Left lung (tissue), 10 donors: ENCODE data around the gene CASKIN2. TPM values are rescaled to one million over a fixed set of nuclear protein-coding genes. Genes with fewer than 3 reads are reported as not detected.

Source experiments
- ATAC-seq: fragments of 200-7000 bp; cut with Tn5 transposase; one replicate; pipeline ENCODE4 v1.9.1; 2020; ENCODE audit warnings: moderate library complexity
- DNase-seq, 4 donors: peaks; one replicate each; pipeline ENCODE4 v3.0.0-alpha.2; 2013 to 2020
- H3K27ac ChIP-seq, 2 donors: fragments of 200-600 bp; sonication (generic) in 1 of 2; one replicate each; pipeline versions ENCODE4 v1.5.0 to v1.8.0; 2020 to 2021
- H3K27me3 ChIP-seq, 2 donors: fragments of 200-600 bp; sonication (generic) in 1 of 2; one replicate each; pipeline versions ENCODE4 v1.5.0 to v1.8.0; 2020 to 2021
- H3K36me3 ChIP-seq, 2 donors: fragments of 200-600 bp; sonication (generic) in 1 of 2; one replicate each; pipeline versions ENCODE4 v1.5.0 to v1.8.0; 2020 to 2021
- H3K4me1 ChIP-seq, 2 donors: fragments of 200-600 bp; one replicate each; pipeline ENCODE4 v1.8.0; 2021
- H3K4me3 ChIP-seq, 2 donors: fragments of 200-600 bp; sonication (generic) in 1 of 2; one replicate each; pipeline versions ENCODE4 v1.5.0 to v1.8.0; 2020 to 2021; ENCODE audit warnings: mild to moderate bottlenecking in 1 of 2
- H3K9me3 ChIP-seq, 2 donors: fragments of 200-600 bp; sonication (generic) in 1 of 2; one replicate each; pipeline versions ENCODE4 v1.5.0 to v1.8.0; 2020 to 2021
- CTCF ChIP-seq, 2 donors: fragments of 200-600 bp; sonication (generic) in 1 of 2; IDR thresholded peaks; one replicate each; pipeline versions ENCODE4 v1.5.0 to v1.8.0; 2021; ENCODE audit warnings: antibody characterized with exemption in 2 of 2
- intact Hi-C, 2 donors: fragments of 100-400 bp; cut with DNase I; formaldehyde crosslinking; loops; one replicate each; pipeline versions ENCODE4 v1.11.2 to v1.14.2; 2022
- polyA plus RNA-seq, 6 donors: library from polyadenylated mRNA; unstranded; fragments of 120-200 nt; gene quantifications; one replicate each; pipeline ENCODE4 v1.2.1, GENCODE V29; 2013; ENCODE audit not compliant: insufficient read length in 6 of 6
- total RNA-seq, 2 donors: library from RNA; stranded (reverse); fragmentation: NEBNext Ultra II Directional; extraction: Animal tissue kit (Norgen Biotek cat#: 25700); gene quantifications; one replicate each; pipeline ENCODE4 v1.2.1, GENCODE V29; 2021
- donor health status: DM: no; HTN: yes; CAD: no.
- donor health status: DM: no; HTN: no; CAD: no.

Gene CASKIN2
- total and polyA plus RNA-seq, 8 donors: 17.9 to 74.4 (median 28.6) TPM

- Histone ChIP-seq H3K27me3 (peaks cover 0 to 15% of the 10 kb centered on the region in 2 donors), H3K9me3 (no peaks in the 10 kb centered on the region), H3K4me3 (peak within 1 kb of the TSS; percentile 50 to 73), H3K27ac (peak within 1 kb of the TSS; percentile 72 to 76), H3K4me1 (peaks cover 0 to 20% of the 10 kb centered on the region in 2 donors), H3K36me3 (peaks cover 0 to 16% of the 10 kb centered on the region in 2 donors)
- ATAC-seq: peak; percentile 92
- DNase-seq: peak; percentile 72 to 96 (median 86)
- intact Hi-C loops: loop anchor here (10.0 kb wide), 2 partner anchors 60 to 100 kb away; partner anchors contain the start of gene MYO15B (in 1 of the 2)
- TF ChIP-seq CTCF (IDR thresholded peaks at IDR 0.05): peak; percentile 35 to 36
Observed at GRCh38 chr17:75524970-75525805, 9.9 kb upstream of the CASKIN2 start, which contains the start of gene LLGL2. Gene LLGL2 (plus strand): TSS chr17:75525697. CDS start chr17:75543427, 17,730 bp downstream.

GRCh38 chr17:75524269-75524969 is 9.1 kb upstream of the CASKIN2 start:
- Histone ChIP-seq H3K4me1 (peaks cover 0 to 20% of the 10 kb centered on the region in 2 donors), H3K36me3 (peaks cover 0 to 22% of the 10 kb centered on the region in 2 donors), H3K9me3 (no peaks in the 10 kb centered on the region), H3K27me3 (peaks cover 0 to 15% of the 10 kb centered on the region in 2 donors), H3K27ac (peak overlapping the region; percentile 65 to 76), H3K4me3 (peak overlapping the region; percentile 50 to 73)
- ATAC-seq (no peak), DNase-seq (no peak)
- TF ChIP-seq CTCF (IDR thresholded peaks at IDR 0.05): no peak
- intact Hi-C loops: loop anchor here (10.0 kb wide), 2 partner anchors 60 to 100 kb away; partner anchors contain the start of gene MYO15B (in 1 of the 2)

- Histone ChIP-seq H3K27ac (no peak overlapping the region), H3K36me3 (peaks cover 0 to 30% of the 10 kb centered on the region in 2 donors), H3K4me3 (no peak overlapping the region), H3K4me1 (peaks cover 0 to 24% of the 10 kb centered on the region in 2 donors), H3K27me3 (peaks cover 0 to 15% of the 10 kb centered on the region in 2 donors), H3K9me3 (no peaks in the 10 kb centered on the region)
- ATAC-seq (no peak), DNase-seq (peak in 1 of 4 donors; percentile 35)
- intact Hi-C loops: loop anchor here (10.0 kb wide), 2 partner anchors 61 to 99 kb away; partner anchors contain the start of gene MYO15B (in 1 of the 2)
- no peak for TF ChIP-seq CTCF (IDR thresholded peaks at IDR 0.05)
Observed at GRCh38 chr17:75523647-75524046, 8.3 kb upstream of the CASKIN2 start.

GRCh38 chr17:75521951-75522727 is 6.8 kb upstream of the CASKIN2 start:
- peaks cover 5 to 36% of the 10 kb centered on the region in 2 donors for H3K4me1 ChIP-seq
- H3K27me3 ChIP-seq: peaks cover 0 to 15% of the 10 kb centered on the region in 2 donors
- peaks cover 0 to 32% of the 10 kb centered on the region in 2 donors for H3K36me3 ChIP-seq
- no peaks in the 10 kb centered on the region for H3K9me3 ChIP-seq
- no peak overlapping the region for H3K4me3 ChIP-seq
- DNase-seq (peak in 1 of 4 donors; percentile 71), ATAC-seq (no peak)
- intact Hi-C loops: loop anchor here (10.0 kb wide), 2 partner anchors 63 to 97 kb away; partner anchors contain the start of gene MYO15B (in 1 of the 2)
- TF ChIP-seq CTCF (IDR thresholded peaks at IDR 0.05): no peak
- no peak overlapping the region for H3K27ac ChIP-seq
